ENCODE data around the gene NEFH.
"Not testable (repeated sequence)": the region's sequence is repeated elsewhere in the genome, so short reads cannot be mapped to it uniquely, and the experiment has no call there.

Gene NEFH, protein sequence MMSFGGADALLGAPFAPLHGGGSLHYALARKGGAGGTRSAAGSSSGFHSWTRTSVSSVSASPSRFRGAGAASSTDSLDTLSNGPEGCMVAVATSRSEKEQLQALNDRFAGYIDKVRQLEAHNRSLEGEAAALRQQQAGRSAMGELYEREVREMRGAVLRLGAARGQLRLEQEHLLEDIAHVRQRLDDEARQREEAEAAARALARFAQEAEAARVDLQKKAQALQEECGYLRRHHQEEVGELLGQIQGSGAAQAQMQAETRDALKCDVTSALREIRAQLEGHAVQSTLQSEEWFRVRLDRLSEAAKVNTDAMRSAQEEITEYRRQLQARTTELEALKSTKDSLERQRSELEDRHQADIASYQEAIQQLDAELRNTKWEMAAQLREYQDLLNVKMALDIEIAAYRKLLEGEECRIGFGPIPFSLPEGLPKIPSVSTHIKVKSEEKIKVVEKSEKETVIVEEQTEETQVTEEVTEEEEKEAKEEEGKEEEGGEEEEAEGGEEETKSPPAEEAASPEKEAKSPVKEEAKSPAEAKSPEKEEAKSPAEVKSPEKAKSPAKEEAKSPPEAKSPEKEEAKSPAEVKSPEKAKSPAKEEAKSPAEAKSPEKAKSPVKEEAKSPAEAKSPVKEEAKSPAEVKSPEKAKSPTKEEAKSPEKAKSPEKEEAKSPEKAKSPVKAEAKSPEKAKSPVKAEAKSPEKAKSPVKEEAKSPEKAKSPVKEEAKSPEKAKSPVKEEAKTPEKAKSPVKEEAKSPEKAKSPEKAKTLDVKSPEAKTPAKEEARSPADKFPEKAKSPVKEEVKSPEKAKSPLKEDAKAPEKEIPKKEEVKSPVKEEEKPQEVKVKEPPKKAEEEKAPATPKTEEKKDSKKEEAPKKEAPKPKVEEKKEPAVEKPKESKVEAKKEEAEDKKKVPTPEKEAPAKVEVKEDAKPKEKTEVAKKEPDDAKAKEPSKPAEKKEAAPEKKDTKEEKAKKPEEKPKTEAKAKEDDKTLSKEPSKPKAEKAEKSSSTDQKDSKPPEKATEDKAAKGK

DNA sequence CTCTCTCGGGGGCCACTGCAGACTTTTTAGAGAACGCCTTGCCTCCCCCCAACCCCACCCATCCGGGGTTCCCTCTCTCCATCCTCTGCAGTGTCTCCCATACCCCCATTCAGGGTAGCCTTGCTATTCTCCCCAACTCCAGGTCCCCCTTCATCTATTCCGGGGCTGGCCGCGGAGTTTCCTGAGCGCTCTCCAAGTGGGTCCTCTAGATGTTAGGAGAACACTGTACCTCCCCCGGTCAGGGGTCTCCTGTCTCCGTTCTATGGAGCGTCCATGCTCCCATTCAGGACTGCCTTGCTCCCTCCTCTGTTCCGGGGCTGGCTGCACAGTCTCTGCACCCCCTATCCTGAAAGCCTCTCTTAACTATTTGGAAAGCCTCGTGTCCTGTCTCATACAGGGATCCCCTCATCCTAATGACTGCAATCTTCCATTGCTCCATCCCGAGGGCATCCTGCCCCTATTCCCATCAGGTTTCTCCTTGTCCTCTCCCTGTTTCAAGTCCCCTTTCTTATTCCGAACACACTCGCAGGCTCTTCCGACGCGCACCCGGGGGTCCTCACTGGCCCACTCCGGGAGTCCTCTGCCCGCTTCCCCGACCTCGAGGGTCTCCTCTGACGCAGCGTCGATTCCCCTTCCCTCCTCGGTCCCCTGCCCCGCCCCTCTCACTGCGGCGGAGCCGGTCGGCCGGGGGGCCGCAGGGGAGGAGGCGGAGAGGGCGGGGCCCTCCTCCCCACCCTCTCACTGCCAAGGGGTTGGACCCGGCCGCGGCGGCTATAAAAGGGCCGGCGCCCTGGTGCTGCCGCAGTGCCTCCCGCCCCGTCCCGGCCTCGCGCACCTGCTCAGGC is at the start of gene NEFH:
NEFH (plus strand) TSS at position 802 of the 845 bp plus-strand sequence. CDS start 45 bp downstream, outside the sequence.
- no peak for DNase-seq (ENCODE audit: low read depth in 2 of 2)

DNA sequence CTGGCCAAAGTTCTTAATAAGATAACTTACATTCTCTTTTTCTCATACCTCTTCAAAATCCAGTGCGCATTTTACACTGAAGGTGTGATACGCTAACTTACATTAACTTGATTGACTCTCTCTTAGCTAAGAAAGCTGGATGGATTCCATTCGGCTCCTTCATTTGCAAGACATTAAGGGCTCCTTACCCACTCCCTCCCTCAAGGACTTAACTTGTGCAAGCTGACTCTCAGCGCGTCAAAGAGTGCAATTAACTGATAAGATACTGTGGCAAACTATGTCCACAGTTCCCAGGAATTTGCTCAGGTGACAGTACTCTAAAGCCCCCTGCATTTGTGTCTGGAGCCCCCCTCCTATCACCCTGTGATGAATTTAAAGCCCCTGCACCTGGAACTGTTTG is 48.0 kb upstream of the NEFH start:
- DNase-seq (ENCODE audit: low read depth in 2 of 2): no peak

DNA sequence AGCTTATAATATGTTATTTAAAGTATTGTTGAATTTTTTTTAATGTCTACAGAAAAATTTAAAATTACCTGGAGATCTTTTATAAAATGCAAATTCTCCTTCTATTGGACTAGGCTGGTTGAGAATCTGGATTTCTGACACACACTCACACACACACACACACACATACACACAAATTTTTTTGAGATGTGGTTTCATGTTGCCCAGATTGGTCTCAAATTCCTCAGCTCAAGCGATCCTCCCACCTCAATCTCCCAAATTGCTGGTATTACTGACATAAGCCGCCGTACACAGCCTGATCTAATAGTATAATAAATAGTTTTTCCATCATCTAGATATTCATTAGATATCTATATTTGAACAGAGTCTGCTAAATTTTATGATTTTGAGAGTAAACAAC is 46.2 kb upstream of the NEFH start:
- no peak for DNase-seq (ENCODE audit: low read depth in 2 of 2)

DNA sequence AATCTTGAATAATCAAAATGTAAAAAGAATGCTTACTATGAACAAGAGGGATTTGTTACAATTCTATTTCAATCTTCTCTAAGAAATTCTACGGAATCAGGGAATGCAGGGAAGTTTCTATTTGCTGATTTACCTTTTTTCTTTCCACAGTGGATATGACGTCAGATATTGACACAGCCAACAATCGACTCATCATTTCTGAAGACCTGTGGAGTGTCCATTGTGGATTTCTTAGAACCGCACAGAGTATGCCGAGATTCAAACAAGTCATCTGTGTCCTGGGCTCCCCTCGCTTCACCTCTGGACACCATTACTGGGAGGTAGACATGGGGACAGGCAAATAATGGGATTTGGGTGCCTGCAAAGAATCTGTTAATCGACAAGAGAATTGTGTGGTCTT is 45.7 kb upstream of the NEFH start:
- DNase-seq (ENCODE audit: low read depth in 2 of 2): no peak

DNA sequence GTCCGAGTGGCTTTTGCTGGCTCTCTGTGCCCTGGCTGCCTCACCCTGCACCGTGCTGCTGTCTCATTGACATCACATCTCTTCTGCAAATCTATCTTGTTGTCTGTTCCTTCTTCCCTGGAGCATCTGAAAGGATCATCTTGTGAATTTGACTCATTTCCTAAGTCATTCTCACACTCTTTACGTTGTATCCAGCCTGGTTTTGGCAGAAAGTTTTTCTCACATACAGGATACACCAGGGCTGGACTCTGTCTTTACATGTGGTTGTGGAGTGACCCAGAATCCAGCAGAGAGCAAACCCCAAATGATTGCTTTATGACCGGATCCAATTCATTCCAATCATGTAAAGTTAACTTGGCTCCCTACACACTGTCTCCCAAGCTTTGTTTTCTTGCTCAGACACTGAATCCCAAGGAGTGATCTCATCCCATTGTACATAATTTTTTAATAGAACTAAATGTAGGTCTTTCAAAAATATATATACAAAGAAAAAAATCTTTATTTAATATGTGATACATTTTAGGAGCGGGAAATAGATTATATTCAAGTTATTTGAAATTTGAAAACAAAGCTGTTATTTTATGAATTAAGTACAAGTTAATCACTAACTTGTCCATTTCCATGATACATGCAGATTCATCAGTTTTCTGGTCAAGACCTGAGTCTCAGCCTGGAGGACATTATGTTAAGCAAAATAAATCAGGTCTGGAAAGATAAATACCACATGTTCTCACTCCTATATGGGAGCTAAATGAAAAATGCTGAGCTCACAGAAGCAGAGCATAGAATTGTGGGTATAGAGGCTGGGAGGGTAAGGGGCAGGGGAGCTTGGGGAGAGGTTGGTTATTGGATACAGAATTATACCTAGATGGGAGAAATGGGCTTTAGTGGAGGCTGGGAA is 44.5 kb upstream of the NEFH start:
- no peak for DNase-seq (ENCODE audit: low read depth in 2 of 2)

DNA sequence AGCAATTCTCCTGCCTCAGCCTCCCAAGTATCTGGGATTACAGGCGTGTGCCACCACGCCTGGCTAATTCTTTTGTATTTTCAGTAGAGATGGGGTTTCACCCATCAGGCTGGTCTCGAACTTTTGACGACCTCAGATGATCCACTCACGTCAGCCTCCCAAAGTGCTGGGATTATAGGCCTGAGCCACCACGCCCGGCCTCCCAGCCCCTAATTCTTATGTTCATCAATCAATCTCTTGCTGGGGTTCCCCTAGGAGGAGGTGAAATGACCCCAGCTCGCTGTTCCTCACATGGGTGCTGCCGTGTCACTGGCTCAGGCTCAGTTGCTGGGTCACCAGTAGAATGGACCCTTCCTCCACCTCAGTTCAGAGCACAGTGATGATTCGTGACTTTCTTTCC is 41.7 kb upstream of the NEFH start, which contains the start of gene RFPL1:
RFPL1 (plus strand) TSS at position 301 of the 400 bp plus-strand sequence.
- not testable (repeated sequence) for DNase-seq (ENCODE audit: low read depth in 2 of 2)

DNA sequence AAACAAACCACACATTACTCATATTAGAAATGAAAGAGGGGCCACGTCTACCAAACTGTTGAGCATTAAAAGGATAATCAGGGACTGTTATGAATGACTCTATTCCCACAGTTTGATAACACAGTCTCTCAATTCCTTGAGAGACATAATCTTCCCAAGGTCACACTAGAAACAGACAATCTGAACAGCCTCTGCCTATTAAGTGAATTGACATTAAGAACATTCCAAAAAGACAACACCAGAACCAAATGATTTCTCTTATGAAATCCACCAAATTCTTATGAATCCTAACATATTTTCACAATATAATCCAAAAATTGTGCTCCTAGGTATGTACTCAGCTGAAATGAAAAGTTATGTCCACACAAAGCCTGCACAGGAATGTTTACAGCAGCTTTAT is 37.0 kb upstream of the NEFH start:
- no peak for DNase-seq (ENCODE audit: low read depth in 2 of 2)

DNA sequence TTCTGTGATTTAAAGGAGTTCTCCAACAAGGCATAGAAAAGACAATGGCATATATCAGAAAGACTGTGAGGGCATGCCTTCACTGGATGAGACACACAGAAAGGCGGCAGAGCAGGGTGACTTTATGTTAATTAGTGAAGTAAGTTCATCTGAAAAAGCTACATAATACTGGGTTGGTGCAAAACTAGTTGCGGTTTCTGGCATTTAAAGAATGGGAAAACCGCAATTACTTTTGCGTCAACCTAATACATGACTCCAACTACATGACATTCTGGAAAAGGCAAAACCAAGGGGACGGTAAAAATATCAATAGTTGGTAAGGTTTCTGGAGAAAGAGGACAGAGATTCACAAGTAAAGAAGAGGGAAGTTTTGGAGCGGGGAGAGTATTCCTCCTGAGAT is 36.6 kb upstream of the NEFH start:
- DNase-seq (ENCODE audit: low read depth in 2 of 2): no peak

DNA sequence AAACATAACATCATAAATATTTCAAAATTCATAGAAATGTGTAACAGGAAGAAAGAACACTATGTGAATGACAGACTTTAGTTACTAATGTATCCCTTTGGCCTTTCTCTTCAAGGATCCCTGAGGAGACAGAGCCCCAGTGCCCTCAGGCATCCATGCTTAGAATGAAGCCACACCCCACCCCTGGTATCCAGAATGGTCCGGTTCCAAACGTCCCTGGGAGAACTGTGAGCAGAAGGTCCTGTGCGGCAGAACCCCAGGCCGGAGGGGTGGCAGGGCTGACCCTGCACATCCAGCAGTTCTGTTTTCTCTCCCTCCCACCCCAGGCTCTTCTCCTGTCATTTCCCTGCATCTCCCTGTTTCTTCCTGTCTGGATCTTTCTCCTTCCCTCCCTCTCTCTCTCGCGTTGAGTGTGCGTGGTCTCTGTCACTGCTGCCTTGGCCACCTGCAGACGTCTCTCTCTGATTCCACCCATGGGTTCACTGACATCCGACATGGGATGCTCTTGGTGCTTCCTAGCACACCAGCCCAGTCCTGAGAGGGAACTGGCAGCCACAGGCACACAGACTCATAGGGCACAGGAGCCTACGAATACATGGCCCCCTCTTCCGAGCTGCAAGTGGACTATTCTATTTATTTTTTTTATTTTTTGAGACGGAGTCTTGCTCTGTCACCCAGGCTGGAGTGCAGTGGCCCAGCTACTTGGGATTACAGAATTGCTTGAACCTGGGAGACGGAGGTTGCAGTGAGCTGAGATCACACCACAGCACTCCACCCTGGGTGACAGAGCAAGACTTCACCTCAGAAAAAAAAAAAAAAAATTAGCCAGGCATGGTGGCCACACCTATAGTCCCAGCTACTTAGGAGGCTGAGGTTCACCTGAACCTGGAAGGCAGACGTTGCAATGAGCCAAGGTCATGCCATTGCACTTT is 35.9 kb upstream of the NEFH start:
- no peak for DNase-seq (ENCODE audit: low read depth in 2 of 2)

DNA sequence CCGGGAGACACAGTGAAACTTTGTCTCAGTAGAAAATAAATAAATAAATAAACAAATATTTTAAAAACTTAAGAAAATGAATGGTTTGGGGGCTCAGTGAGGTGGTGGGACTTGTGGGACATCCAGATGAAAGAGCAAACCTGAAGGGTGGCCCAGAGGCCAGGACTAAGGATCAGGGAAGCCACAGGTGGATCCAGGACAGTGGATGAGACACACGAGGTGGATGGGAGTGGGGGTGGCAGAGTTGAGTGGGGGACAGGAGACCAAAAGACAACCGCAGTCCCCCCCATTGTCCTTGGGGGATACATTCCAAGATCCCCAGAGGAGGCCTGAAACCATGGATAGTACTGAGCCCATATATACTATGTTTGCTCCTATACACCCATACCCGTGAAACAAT is 34.5 kb upstream of the NEFH start:
- no peak for DNase-seq (ENCODE audit: low read depth in 2 of 2)

DNA sequence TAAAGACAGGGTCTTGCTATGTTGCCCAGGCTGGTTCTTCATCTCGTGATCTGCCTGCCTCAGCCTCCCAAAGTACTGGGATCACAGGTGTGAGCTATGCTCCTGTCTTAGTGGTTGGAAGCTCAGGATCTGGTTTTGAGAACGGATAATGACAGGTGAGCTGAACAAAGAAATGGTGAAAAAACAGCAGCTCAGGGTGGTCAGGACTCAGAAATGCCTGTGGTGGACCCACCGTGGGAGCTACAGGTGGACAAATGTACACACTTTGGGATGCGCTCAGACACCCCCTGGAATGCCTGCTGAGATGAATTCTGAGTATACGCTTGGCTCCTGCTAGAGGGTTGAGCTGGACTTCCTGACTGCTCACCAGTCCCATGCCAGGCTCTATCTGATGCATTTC is 32.1 kb upstream of the NEFH start:
- DNase-seq (ENCODE audit: low read depth in 2 of 2): no peak

DNA sequence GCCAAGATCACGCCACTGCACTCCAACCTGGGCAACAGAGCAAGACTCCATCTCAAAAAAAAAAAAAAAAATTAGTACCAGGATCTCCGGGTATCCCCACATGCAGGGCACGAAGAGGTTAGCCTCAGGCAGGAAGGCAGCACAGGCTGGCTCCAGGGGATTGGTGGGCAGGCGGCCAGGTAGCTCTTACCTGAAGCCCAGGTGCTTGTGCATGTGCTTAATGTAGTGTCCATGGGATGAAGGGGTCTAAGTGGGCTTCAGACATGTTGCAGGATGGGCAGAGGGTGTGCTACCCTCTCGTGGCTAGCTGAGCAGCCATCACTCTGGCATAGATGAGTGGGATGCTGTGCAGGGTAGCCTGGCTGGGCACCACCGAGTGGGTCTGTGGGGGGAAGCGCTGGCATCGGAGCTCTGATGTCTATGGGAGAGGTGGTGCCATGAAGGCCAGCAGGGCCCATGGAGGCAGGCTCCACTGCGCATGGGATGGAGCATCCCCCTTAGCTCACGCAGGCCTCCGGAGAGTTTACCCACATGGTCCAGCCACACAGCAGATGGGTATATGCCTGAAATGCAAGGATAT is 30.6 kb upstream of the NEFH start:
- DNase-seq (ENCODE audit: low read depth in 2 of 2): no peak

DNA sequence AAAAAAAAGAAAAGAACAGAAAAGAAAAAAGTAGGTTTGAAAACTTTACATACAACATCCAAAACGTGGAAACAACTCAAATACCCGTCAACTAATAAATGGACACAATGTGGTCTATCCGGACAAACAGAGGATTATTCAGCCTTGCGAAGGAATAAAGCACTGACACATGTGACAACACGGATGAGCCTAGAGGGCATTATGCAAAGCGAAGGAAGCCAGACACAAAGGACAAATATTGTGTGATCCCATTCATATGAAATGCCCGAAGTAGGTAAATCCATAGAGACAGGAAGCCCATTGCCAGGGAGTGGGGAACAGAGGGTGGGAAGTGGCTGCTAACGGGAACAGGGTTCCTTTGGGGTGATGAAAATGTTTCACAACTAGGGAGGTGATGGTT is 29.8 kb upstream of the NEFH start:
- no peak for DNase-seq (ENCODE audit: low read depth in 2 of 2)

DNA sequence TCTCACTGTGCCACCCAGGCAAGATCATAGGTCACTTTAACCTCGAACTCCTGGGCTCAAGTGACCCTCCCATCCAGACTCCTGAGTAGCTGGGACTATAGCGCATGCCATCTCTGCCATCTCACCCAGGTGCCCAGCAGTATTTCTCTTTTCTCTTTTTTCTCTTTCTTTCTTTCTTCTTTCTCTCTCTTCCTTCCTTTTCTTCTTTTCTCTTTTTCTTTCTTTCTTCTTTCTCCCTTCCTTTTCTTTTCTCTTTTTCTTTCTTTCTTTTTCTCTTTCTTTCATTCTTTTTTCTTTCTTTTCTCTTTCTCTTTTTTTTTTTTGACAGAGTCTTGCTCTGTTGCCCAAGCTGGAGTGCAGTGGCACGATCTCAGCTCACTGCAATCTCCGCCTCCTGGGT is 28.2 kb upstream of the NEFH start:
- no peak for DNase-seq (ENCODE audit: low read depth in 2 of 2)

DNA sequence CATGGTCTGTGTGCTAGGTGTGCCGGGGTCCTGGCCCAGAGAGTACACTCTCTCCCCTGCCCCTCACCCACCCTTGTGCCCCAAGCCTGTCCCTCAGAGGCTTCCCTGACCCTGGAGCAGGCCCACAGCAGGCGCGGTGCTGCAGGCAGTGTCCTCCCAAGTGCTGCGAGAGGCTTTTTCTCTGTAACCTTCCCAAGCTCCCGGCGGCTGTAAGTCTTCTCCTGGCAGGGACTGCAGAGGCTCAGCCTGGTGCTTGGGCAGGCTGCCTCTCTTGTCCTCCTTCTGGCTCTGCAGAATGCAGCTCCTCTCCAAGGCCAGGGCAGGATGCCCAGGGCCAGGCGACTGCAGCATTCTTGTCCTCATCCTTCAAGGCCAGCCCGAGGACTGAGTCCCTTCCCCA is 25.7 kb upstream of the NEFH start:
- DNase-seq (ENCODE audit: low read depth in 2 of 2): no peak

DNA sequence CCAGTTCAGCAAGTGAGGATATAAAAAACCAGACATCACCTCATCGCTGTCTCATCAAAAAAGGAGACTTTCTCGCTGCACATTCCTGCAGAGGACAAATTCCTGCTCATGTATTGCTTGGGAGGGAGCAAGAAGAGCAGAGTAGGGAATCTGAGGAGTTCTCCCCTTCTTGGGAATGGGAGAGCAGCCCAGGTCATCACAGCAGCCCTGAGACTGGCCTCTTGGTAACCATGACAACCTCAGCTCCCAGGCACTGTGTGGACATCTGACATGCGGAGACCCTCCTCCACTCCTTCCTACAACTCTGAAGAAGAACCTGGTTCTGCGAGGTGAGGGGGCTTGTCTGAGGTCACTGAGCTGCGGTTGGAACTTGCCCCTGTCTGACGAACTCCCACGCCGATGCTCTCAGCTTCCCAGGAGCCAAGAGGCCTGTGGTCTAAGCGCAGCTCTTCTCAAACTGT is 23.8 kb upstream of the NEFH start:
- DNase-seq (ENCODE audit: low read depth in 2 of 2): no peak

DNA sequence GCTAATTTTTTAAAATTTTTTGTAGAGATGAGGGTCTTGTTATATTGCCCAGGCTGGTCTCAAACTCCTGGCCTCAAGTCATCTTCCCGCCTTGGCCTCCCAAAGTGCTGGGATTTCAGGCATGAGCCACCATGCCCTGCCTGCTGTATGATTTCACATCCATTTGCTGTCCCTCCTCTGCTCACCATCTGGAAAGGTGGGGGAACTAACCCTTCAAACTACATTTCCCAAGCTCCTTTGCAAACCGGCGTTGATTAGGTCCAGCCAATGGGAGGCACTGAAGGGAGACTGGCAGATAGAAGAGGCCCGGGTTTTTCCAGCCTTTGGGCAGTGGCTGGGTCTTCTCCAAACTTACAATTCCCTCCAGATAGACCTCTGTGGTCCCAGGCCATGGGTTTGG is 22.3 kb upstream of the NEFH start:
- no peak for DNase-seq (ENCODE audit: low read depth in 2 of 2)

DNA sequence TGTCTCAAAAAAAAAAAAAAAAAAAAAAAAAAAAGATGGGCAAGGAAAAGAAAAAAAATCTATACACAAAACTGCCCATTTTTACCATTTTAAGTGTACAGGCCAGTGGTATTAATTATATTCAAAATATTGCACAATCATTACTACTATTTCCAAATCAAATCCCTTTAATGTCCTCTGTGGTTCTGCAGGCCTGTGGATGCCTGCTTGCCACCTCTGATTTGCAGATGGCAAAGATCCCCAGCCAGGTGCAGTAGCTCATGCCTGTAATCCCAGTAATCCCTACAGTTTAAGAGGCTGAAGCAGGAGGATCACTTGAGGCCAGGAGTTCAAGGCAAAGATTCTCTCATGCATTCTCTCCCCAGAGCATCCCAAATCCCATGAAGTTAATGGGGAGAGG is 21.5 kb upstream of the NEFH start:
- no peak for DNase-seq (ENCODE audit: low read depth in 2 of 2)

DNA sequence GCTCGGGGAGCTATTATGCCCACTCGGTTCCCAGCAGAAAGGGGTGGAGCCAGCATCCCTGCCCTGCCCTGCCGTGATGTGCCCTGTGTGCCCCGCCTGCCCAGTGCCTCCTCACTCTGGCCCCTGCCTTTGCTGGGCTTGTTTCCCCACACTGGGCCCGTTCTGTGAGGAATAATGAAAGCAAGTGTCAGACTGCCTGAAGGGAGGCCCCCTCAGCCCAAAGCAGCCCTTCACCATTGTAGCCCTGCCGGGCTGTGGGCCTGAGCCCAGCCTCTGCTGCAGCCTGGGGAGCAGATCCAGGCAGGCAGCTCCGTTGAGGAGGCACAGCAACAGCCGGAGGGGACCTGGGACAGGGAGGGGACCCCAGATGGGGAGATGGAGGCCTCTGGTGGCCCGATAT is 20.2 kb upstream of the NEFH start:
- no peak for DNase-seq (ENCODE audit: low read depth in 2 of 2)
